A673 (cell line): ENCODE results near the gene OOSP1. TPM values are rescaled to one million over a fixed set of nuclear protein-coding genes. Genes with fewer than 3 reads are reported as not detected.
"Not testable (repeated sequence)": the region's sequence is repeated elsewhere in the genome, so short reads cannot be mapped to it uniquely, and the experiment has no call there.

Experiments used
- BruUV-seq: library from RNA; stranded (reverse); fragments of 400-500 nt; replicated peaks from 2 replicates; lab custom pipeline; 2021; lab: Mats Ljungman, UMichigan
- CTCF ChIA-PET: fragments of 300-600 bp; sonication (Branson Sonifier 250); formaldehyde crosslinking; loops from one replicate; lab custom pipeline; 2022; ENCODE audit warnings: antibody characterized with exemption; lab: Charles Lee
- POLR2A ChIA-PET: fragments of 300-600 bp; sonication (Branson Sonifier 250); formaldehyde crosslinking; loops from one replicate; lab custom pipeline; 2022; ENCODE audit warnings: antibody characterized with exemption; ENCODE audit not compliant: low non-redundant PET; lab: Charles Lee
- DNase-seq: peaks from one replicate; pipeline ENCODE4 v3.0.0-alpha.2; 2015; ENCODE audit warnings: low spot score
- H3K27ac ChIP-seq: fragments of 200-600 bp; sonication (generic); 2 replicates; pipeline ENCODE4 v1.5.1; 2016; ENCODE audit warnings: mixed run types, low read depth, mild to moderate bottlenecking, mixed read lengths, antibody characterized with exemption, low read length; ENCODE audit not compliant: poor library complexity, severe bottlenecking
- H3K27me3 ChIP-seq: fragments of 200-600 bp; sonication (generic); replicated peaks from 2 replicates; pipeline ENCODE4 v1.6.1; 2017; ENCODE audit warnings: mixed run types, low read depth, mild to moderate bottlenecking, mixed read lengths, antibody characterized with exemption, low read length; ENCODE audit not compliant: insufficient read depth, poor library complexity
- H3K36me3 ChIP-seq: fragments of 200-600 bp; sonication (generic); 2 replicates; pipeline ENCODE4 v1.6.1; 2016; ENCODE audit warnings: mixed run types, mild to moderate bottlenecking, mixed read lengths, antibody characterized with exemption, low read length; ENCODE audit not compliant: insufficient read depth, poor library complexity, severe bottlenecking
- H3K4me1 ChIP-seq: fragments of 200-600 bp; sonication (generic); 2 replicates; pipeline ENCODE4 v1.6.1; 2017; ENCODE audit warnings: mixed run types, mild to moderate bottlenecking, mixed read lengths, antibody characterized with exemption, low read length; ENCODE audit not compliant: insufficient read depth, poor library complexity, severe bottlenecking
- H3K4me3 ChIP-seq: fragments of 200-600 bp; sonication (generic); 2 replicates; pipeline ENCODE4 v1.5.1; 2016; ENCODE audit warnings: low read depth, mixed run types, mild to moderate bottlenecking, mixed read lengths, low read length; ENCODE audit not compliant: poor library complexity, severe bottlenecking
- H3K9me3 ChIP-seq: fragments of 200-600 bp; sonication (generic); 2 replicates; pipeline ENCODE4 v1.6.1; 2016; ENCODE audit warnings: mixed run types, low read depth, mild to moderate bottlenecking, mixed read lengths, antibody characterized with exemption, low read length; ENCODE audit not compliant: poor library complexity, severe bottlenecking
- EZH2 ChIP-seq: fragments of 200-600 bp; sonication (generic); IDR thresholded peaks from 2 replicates; pipeline ENCODE4 v1.6.1; 2017; ENCODE audit warnings: borderline replicate concordance, low read depth, mild to moderate bottlenecking, mixed read lengths, antibody characterized with exemption, low read length; ENCODE audit not compliant: poor library complexity, severe bottlenecking
- intact Hi-C: fragments of 100-400 bp; cut with micrococcal nuclease; formaldehyde crosslinking; loops from one replicate; pipeline ENCODE4 v1.10.0; 2022; ENCODE audit not compliant: unreplicated experiment
- total RNA-seq: library from RNA; stranded (reverse); gene quantifications from 2 replicates; pipeline ENCODE4 v1.2.3, GENCODE V29; 2021
- TF ChIP-seq, protein P1 (sequence below): fragments of 300-800, 200-600 bp; sonication (generic); conservative IDR thresholded peaks from 2 replicates; pipeline ENCODE4 v1.5.1; 2017; ENCODE audit warnings: low read depth, mild to moderate bottlenecking, antibody characterized with exemption, low read length, moderate library complexity, mixed read lengths

Gene OOSP1
- total RNA-seq, 1 experiment from 2014 or later = not detected

DNA sequence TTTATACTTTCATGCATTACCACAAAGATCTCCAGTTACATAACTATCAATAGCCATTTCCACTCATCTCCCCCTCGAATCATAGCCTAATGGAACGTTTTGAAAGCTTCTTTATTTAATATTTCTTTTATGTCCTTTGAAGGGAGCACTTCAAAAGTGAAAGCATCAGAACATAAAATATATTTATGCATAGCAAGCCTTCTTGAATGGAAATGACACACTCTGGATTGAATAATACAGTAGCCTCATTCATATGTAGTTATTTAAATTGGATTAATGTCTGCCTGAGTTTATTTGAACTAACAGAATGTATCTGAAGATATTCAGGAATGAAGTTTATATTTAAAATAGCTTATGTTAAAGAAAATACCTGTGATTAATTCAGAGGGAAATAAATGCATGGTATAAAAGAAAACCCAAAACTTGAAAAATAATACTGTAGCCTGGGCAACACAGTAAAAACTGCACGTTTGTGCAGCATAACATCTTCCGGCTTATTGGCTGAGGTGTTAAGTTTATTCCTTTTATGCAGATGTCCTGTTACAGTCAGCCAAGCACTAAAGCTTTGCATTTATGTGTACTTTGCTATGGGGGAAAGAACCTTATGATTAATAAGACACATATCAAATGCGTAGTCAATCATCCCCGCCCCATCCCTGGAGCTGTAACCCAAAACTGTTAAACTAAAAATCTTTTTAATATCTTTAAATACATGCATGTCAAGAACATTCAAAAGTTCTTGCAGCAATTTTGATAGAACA lies 37.7 kb upstream of the OOSP1 start:
- Histone ChIP-seq H3K27ac (no peak overlapping the region), H3K4me1 (peaks cover 18% of the 10 kb centered on the region), H3K27me3 (no peaks in the 10 kb centered on the region), H3K9me3 (no peaks in the 10 kb centered on the region), H3K36me3 (no peaks in the 10 kb centered on the region), H3K4me3 (no peak overlapping the region)
- intact Hi-C loops = no loop called here
- DNase-seq = peak; percentile 28
- TF ChIP-seq, protein P1, sequence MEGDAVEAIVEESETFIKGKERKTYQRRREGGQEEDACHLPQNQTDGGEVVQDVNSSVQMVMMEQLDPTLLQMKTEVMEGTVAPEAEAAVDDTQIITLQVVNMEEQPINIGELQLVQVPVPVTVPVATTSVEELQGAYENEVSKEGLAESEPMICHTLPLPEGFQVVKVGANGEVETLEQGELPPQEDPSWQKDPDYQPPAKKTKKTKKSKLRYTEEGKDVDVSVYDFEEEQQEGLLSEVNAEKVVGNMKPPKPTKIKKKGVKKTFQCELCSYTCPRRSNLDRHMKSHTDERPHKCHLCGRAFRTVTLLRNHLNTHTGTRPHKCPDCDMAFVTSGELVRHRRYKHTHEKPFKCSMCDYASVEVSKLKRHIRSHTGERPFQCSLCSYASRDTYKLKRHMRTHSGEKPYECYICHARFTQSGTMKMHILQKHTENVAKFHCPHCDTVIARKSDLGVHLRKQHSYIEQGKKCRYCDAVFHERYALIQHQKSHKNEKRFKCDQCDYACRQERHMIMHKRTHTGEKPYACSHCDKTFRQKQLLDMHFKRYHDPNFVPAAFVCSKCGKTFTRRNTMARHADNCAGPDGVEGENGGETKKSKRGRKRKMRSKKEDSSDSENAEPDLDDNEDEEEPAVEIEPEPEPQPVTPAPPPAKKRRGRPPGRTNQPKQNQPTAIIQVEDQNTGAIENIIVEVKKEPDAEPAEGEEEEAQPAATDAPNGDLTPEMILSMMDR = no peak
- no peak for TF ChIP-seq EZH2
- ChIA-PET POLR2A (no interaction called here), CTCF (no interaction called here)
- no TSS peak for BruUV-seq

DNA sequence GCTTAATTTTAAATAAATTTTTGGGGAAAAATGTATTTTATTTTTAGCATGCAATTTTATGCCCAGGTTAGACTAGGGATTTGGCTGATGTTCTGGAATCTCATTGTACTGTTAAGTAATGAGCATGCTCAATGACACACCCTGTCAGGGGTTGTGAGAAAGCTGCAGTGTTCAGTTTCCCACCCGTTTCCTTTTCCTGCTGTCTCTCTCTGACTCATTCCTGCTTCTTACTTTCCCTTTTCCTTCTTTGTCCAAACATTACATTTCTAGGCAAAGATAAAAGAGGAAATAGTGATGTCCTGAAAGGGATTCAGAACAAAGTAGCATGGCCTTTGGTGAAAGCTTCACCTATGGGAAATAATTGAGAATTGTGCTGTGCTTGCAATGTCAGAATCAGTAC lies 36.9 kb upstream of the OOSP1 start:
- TF ChIP-seq, protein P1 = no peak
- no peak for TF ChIP-seq EZH2
- DNase-seq = peak; percentile 72
- no peaks in the 10 kb centered on the region for H3K27me3 ChIP-seq
- no peak overlapping the region for H3K27ac ChIP-seq
- no peaks in the 10 kb centered on the region for H3K9me3 ChIP-seq
- ChIA-PET POLR2A (no interaction called here), CTCF (no interaction called here)
- H3K36me3 ChIP-seq = no peaks in the 10 kb centered on the region
- peaks cover 18% of the 10 kb centered on the region for H3K4me1 ChIP-seq
- intact Hi-C loops = no loop called here
- H3K4me3 ChIP-seq = no peak overlapping the region
- no TSS peak for BruUV-seq

DNA sequence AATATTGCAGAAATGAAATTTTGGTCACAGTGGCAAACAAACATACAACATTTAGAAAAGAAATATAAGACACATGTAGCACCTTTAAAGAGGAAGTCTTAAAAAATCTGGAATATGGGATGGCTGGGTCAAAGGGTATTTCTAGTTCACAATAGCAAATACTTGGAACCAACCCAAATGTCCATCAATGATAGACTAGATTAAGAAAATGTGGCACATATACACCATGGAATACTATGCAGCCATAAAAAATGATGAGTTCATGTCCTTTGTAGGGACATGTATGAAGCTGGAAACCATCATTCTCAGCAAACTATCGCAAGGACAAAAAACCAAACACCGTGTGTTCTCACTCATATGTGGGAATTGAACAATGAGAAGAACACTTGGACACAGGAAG lies 34.7 kb upstream of the OOSP1 start:
- H3K9me3 ChIP-seq, H3K36me3 ChIP-seq, DNase-seq, H3K4me3 ChIP-seq, intact Hi-C loops, BruUV-seq, H3K27ac ChIP-seq, CTCF ChIA-PET, POLR2A ChIA-PET: not testable (repeated sequence)
- H3K27me3 ChIP-seq = peaks cover 12% of the 10 kb centered on the region
- peaks cover 18% of the 10 kb centered on the region for H3K4me1 ChIP-seq
